Measurements from ENCODE around the gene LELP1. TPM values are rescaled to one million over a fixed set of nuclear protein-coding genes. Genes with fewer than 3 reads are reported as not detected.

The LELP1 gene
- total RNA-seq, 1 experiment from 2014 or later, result not detected

DNA sequence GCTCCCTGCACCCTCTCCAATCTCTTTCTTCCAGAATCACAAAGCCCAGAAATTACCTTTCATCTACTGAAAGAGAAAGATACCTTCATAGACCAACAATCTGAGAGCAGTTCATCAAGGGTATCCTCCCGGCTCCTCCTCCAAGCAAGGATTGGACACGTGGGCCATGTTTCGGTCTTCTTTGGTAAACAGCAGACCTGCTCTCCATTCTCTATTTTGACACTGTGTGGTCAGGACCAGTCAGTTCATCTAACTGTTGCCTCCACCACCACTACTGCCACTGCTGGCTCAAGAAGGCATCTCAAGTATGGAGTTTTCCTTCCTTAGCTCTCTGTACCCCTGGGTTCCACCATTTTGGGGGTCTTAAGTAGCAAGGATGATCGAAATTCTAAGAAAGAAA, 8.0 kb upstream of the LELP1 start:
- Mint-ChIP-seq H3K9me3 (peaks cover 10 to 11% of the 10 kb centered on the region in 2 experiments; a peak in 4 of 5 replicates), H3K4me1 (peaks cover 4 to 12% of the 10 kb centered on the region in 2 experiments), H3K27ac (no peak overlapping the region), H3K27me3 (ENCODE audit: low read depth) (peaks cover 9% of the 10 kb centered on the region), H3K36me3 (ENCODE audit: insufficient read depth in 1 of 3, low read depth in 3 of 3) (no peaks in the 10 kb centered on the region; a peak in 1 of 7 replicates), H3K4me3 (no peak overlapping the region)
- no peak overlapping the region for H2AFZ ChIP-seq (ENCODE audit: low read length)
- no peaks in the 10 kb centered on the region; the same call in 1 of the 2 replicates for H3K4me1 ChIP-seq (ENCODE audit: insufficient read depth, low read length)
- TF ChIP-seq, protein P1, sequence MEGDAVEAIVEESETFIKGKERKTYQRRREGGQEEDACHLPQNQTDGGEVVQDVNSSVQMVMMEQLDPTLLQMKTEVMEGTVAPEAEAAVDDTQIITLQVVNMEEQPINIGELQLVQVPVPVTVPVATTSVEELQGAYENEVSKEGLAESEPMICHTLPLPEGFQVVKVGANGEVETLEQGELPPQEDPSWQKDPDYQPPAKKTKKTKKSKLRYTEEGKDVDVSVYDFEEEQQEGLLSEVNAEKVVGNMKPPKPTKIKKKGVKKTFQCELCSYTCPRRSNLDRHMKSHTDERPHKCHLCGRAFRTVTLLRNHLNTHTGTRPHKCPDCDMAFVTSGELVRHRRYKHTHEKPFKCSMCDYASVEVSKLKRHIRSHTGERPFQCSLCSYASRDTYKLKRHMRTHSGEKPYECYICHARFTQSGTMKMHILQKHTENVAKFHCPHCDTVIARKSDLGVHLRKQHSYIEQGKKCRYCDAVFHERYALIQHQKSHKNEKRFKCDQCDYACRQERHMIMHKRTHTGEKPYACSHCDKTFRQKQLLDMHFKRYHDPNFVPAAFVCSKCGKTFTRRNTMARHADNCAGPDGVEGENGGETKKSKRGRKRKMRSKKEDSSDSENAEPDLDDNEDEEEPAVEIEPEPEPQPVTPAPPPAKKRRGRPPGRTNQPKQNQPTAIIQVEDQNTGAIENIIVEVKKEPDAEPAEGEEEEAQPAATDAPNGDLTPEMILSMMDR (conservative IDR thresholded peaks at IDR 0.05), result no peak
- no peak overlapping the region for H2BK120ac ChIP-seq (ENCODE audit: low read depth, low read length, poor library complexity, severe bottlenecking)
- H3K79me1 ChIP-seq (ENCODE audit: insufficient read depth, low read depth, low read length, poor library complexity, severe bottlenecking), result no peaks in the 10 kb centered on the region
- H3K23me2 ChIP-seq (ENCODE audit: insufficient read length, low read depth, low read length, poor library complexity, severe bottlenecking), result no peaks in the 10 kb centered on the region
- no peak overlapping the region for H3K9ac ChIP-seq (ENCODE audit: extremely low read depth, insufficient read length, low read length)
- H3K14ac ChIP-seq (ENCODE audit: insufficient read depth, low read length), result no peak overlapping the region
- no peak overlapping the region for H2AK5ac ChIP-seq (ENCODE audit: insufficient read length, low read length)
- H4K91ac ChIP-seq (ENCODE audit: insufficient read length, low read depth, low read length), result no peak overlapping the region
- no peaks in the 10 kb centered on the region for H3K27me3 ChIP-seq (ENCODE audit: insufficient read depth, low read length)
- no peak overlapping the region for H2BK20ac ChIP-seq (ENCODE audit: low read depth, low read length, poor library complexity, severe bottlenecking)
- no peaks in the 10 kb centered on the region for H4K20me1 ChIP-seq (ENCODE audit: control insufficient read depth, insufficient read depth, insufficient read length)
- no peak overlapping the region for H3K18ac ChIP-seq (ENCODE audit: insufficient read length, low read depth, low read length)
- no peak for DNase-seq
- H3K27ac ChIP-seq (ENCODE audit: insufficient read length, low read depth, low read length), result no peak overlapping the region
- no peak overlapping the region for H3K4me2 ChIP-seq (ENCODE audit: insufficient read depth, insufficient read length, low read length)
- H4K5ac ChIP-seq (ENCODE audit: insufficient read length, low read depth, low read length), result no peak overlapping the region
- no peaks in the 10 kb centered on the region for H3K79me2 ChIP-seq (ENCODE audit: insufficient read depth, low read length)
- no peak overlapping the region for H3K23ac ChIP-seq (ENCODE audit: insufficient read length, low read depth, low read length)
- no peak overlapping the region for H3K56ac ChIP-seq (ENCODE audit: insufficient read length, low read depth, low read length)
- no peak overlapping the region for H2BK12ac ChIP-seq (ENCODE audit: insufficient read length, low read depth, low read length)
- H2BK15ac ChIP-seq (ENCODE audit: low read depth, low read length), result no peak overlapping the region
- H3T11ph ChIP-seq (ENCODE audit: low read length), result no peak overlapping the region
- WGBS (ENCODE audit: extremely low coverage, insufficient read length, low lambda C conversion rate), result no CpG with 5 or more reads among the region's 4 CpGs
- no peak overlapping the region for H4K8ac ChIP-seq (replicated peaks; ENCODE audit: insufficient read length, low read depth, low read length)
- no peak overlapping the region for H2BK5ac ChIP-seq (ENCODE audit: insufficient read length, low read length)
- no peaks in the 10 kb centered on the region for H3K9me3 ChIP-seq (ENCODE audit: control insufficient read depth, low read depth, low read length)
- H3K4ac ChIP-seq (ENCODE audit: low read depth, low read length), result no peak overlapping the region

All from H9 (cell line).